ENCODE measurements around the gene ANAPC15.
A peak's percentile ranks its signal among the peaks of the same experiment; 100 is the strongest.

Gene ANAPC15

DNA sequence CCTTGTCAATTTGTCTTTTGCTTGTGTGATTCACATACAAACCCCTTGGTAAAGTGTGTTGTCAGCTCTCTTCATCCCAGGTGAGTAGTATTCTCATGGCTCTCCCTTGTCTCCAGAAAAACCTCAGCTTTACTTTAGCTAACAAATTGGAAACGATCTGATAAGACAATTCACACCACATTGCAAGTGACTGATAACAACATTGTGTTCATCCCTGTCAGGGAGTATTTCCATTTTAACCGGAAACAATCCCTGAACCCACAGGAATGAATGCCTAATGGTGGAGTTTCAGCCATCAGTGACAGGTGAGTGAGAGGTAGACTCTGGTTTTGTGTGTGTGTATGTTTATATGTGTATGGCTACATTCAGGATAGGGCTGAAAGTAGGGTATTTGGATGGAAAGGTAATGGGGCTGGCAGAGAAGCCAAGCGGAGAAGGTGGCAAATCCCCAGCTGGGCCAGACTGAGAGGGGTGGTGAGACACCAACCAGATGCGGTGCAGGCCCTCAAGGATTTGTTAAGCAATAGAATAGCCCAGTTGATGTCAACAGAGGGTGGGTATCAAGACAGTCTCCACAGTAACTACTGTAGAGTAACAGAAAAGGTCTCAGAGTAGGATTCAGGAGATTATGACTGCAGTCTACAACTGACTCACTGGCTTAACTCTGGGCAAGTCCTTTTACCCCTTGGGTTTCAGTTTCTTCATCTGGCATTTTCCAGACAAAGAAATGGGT is 24.3 kb downstream of the ANAPC15 start:
- no peak for DNase-seq (ENCODE audit: insufficient read length, low spot score)
- FAIRE-seq = no peak

DNA sequence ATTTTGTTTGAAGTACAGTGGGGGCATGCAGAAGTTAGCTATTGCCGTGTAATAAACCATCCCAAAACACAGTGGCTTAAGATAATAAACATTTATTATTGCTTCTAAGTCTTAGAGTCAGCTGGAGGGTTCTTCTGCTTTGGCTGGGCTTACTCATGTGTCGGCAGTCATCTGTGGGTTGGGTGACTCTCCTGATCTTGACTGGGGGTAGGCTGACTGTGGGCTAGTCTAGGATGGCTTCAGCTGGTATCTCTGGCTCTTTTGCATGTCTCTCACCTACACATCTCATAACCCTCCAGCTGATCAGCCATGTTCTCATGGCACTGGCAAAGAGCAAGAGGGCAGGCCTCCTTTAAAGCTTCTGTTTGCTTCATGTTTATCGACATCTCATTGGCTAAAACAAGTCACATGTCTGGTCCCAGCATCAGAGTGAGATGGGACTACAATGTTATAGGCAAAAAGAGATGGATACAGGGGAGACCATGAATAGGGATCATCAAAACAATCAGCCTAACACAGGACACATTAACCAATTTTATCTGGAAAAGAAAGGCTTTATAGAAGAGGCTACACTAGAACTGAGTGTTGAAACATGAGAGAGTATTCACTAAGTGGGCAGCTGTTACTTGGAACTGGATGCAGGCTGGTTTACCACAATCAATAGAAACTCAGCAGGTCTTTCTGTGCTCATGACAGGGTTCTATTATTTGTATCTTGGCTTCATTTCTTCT is 26.7 kb downstream of the ANAPC15 start:
- no peak for DNase-seq (ENCODE audit: insufficient read length, low spot score)
- FAIRE-seq = no peak

DNA sequence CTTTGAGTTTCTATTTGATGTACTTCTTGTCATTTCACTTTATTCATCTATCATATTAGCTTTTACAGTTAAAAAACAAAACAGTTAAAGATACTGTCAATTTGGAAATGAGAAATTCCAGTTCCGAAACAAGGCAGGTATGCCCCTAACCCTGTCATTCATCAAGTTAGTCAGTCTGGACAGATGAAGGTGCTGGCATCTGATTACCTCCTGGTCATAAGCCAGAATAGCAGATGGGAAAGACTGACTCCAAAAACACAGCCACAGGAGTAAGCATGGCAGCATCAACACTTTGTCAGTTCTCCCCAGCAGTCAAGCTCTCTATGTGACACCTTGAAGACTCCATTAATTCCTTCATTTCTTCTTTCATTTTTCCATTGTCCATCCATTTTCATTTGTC is 27.5 kb downstream of the ANAPC15 start:
- no peak for FAIRE-seq
- DNase-seq (ENCODE audit: insufficient read length, low spot score) = no peak

DNA sequence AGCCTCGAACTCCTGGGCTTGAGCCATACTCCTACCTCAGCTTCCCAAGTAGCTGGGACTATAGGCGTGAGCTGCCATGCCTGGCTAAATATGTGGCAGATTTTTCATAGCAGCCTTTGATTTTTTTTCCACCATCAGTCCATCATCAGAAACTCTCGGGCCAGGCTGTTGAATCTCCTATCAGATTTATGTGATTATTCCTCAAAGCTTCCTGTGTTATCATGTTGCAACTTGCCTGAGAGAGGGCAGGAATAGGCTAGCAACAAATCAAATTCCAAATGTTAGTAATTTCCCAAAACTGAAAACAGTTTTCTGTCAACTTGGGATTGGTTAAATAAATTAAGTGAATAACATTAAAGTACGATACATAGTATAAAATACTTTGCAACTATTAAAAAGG is 28.4 kb downstream of the ANAPC15 start:
- DNase-seq (ENCODE audit: insufficient read length, low spot score) = no peak
- FAIRE-seq = no peak

DNA sequence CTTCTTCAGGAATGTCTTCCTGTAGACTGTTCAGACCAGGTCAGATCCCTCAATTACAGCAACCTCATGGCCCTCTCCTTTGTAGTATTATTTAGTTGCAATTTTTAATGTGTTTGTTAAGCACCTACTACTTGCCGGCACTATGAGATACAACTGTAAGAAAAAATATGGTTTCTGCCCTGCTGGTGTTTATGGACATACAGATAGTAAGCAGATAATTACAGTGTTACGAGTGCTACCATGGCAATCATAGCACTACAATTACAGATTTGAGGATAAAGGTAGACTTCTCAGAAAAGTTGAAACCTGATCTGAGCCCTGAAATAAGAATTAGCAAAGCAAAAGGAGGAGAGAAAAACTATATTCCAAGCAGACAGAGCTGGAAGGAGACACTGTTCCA is 29.1 kb downstream of the ANAPC15 start:
- FAIRE-seq (no peak), DNase-seq (ENCODE audit: insufficient read length, low spot score) (no peak)

DNA sequence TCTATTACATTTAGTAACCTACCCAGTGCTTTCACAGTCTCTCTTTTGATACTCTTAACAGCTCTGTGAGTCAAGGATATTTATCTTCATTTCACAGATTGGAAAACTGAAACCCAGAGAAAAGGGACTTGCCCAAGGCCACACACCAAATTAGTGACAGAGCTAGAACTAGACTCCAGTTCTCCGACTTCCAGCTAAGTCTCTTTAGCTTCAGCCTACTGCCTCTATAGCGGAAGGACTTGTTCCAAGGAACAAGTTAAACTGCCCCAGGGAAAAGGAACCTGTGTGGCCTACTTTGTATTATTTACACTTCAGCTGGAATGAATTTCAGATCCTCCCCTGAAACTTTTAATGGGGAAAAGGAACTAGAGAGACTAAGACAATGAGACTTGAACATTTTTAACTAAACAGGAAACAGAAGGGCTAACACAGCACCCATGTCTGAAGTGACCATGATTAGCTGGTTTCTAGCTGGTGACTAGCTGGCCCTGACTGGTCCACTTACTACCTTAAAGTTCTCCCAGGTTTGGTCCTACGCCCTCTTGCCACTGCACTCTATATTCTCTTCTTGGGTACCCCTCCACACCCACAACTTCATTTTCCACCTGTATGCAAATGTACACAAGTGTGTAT is 30.6 kb downstream of the ANAPC15 start:
- FAIRE-seq = no peak
- no peak for DNase-seq (ENCODE audit: insufficient read length, low spot score)

DNA sequence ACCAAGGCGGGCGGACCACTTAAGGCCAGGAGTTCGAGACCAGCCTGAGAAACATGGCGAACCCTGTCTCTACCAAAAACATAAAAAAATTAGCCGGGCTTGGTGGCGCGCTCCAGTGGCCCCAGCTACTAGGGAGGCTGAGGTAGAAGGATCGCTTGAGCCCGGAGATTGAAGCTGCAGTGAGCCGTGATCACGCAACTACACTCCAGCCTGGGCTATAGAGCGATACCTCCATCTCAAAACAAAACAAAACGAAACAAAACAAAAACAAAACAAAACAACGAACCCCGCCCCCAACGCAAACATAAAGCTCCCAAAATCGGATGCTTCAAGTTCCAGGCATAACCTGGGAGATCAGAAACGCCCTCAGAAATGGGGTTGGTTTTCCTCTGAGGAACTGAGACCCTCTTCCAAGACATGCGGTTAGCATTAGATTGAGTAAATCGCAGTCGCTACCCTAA is 31.3 kb downstream of the ANAPC15 start:
- DNase-seq (ENCODE audit: insufficient read length, low spot score) (no peak), FAIRE-seq (no peak)

DNA sequence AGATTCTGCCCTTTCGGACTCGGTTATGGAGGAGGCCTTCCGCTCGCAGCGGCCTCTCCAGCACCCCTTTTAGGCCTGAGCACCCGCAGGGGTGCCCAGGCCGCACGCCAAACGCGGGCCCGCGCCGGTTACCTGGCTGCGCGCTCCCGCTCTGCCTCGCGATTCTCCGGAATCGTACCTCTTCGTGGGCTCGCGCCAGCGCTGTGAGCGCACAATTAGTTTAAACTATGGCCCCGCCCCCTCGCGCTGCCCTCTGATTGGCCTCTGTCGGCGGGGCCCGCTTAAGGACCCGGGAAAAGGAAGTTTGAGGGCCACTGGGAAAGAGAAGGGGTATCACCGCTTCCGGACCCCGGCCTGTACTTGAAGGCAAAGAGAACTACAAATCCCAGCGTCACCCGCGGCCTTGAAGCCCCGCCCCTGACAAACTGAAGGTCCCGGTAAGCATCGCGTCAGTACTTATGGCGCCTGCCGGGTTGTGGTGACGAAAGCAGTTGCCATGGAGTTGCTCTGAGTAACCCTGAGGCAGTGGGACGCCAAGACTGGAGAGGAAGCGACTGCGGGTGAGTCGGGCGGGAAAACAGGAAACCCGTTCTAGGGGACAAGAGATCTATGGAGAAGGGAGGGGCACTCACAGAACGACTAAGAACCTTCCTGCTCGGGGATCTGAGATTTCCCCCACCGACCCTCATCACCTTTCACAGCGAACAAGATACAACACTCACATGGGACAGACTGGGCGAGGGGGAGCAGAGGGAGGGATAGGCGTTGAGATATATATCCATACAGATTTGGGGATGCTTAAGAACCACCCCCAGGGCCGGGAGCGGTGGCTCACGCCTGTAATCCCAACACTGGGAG is 31.9 kb downstream of the ANAPC15 start, which contains the start of the genes LRRC51 and NUMA1:
Gene LRRC51 (plus strand): TSS at position 525 of the 858 bp plus-strand sequence. CDS start 8,234 bp downstream, outside the sequence.
Gene NUMA1 (minus strand): TSS at position 217 of the 858 bp plus-strand sequence. CDS start 44,599 bp downstream, outside the sequence.
- DNase-seq (ENCODE audit: insufficient read length, low spot score) = peak; percentile 77
- peak; percentile 98 for FAIRE-seq

DNA sequence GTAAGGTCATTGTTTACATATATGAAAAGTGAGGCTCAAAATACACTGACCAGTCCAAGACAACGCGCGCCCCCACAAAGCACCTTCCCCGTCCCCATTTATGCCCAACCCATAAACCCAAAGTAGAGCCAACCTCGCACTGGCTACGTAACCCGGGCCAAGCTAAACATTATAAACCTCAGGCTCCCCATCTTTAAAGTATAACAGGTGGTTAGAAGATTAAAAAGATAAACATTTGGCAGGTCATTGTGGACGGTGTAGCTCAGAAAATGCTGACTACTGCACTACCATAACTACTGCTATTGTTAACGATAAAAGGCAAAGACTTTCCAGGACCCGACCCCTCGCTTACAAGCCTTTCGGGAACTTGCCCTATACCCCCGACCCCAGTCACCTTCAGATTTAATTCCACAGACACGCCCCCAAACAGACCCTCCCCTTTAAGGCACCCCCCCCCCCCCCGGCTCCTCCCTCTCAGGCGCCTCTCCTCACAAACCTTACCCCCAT is 32.6 kb downstream of the ANAPC15 start:
- DNase-seq (ENCODE audit: insufficient read length, low spot score) (no peak), FAIRE-seq (peak; percentile 40)

DNA sequence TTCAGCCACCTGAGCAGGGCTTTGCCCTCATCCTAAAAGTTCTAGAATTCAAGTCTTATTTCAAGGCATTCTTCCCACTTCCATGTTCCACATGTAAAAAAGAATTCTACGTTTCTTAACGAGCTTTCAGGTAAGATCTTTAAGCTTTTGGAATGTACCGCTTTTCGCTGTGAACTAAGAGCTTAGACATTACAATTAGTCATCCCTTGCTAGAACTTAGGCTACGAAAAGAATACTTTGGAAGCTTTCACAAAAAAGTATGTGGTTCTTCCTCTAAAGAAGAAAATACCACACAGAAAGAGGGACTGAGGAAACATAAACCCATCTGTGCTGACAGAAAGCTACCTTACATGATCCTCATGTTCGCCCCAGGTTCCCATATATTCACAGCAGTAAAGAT is 34.0 kb downstream of the ANAPC15 start:
- FAIRE-seq (no peak), DNase-seq (ENCODE audit: insufficient read length, low spot score) (no peak)

DNA sequence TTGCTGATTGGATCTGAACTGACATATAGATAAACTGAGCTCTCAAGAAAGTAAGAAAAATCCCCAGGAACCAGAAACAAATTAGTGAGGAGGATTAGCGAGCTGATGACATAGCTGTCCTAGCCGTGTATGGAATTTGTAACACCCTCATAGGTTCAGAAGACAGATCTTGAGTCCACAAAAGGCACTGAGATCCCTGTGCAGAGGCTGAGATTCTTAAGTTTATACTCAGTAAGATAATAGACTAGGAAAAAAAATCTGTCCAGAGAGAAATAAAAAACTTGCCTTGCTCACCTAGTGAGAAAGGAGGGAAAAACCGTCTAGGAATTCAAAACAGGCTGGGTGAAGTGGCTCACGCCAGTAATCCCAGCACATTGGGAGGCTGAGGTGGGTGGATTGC is 36.7 kb downstream of the ANAPC15 start:
- FAIRE-seq = no peak
- DNase-seq (ENCODE audit: insufficient read length, low spot score) = no peak

DNA sequence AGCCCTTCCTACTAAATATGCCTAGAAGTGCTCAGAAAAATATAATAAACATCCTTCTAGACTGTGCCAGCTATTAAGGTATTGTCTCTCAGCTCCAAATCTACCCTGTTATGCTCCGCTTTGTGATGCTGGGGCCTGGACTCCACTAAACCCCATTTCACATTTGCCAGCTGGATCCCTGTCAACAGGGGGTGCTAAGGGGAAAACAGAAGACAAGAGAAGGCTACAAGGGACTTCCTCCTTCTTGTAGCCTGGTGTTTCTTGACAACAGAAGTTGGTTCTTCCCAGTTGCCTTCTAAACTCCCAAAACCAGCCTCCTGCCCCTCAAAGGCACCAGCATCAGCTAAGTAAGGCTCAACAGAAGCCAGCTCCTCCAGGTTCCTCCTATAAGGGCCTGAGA is 37.4 kb downstream of the ANAPC15 start:
- FAIRE-seq = no peak
- DNase-seq (ENCODE audit: insufficient read length, low spot score) = no peak

DNA sequence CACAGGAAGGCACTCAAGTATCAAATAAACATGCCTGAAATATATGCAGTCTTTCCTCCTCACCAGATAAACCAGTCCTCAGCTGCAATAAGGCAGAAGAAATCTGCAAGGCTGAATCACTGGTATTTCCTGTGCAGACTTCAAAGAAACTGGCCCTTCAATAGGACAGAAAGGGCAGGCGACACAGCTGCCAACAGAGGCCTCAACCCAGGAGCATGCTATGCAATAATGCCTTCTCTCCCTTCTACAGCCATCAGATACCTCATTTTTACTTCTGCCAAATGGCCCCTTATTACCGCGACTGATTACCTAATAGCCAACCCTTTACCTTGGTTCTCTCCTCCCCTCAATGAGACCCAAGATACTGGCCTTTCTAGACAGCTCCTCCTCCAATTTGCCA is 40.1 kb downstream of the ANAPC15 start:
- FAIRE-seq (no peak), DNase-seq (ENCODE audit: insufficient read length, low spot score) (no peak)

DNA sequence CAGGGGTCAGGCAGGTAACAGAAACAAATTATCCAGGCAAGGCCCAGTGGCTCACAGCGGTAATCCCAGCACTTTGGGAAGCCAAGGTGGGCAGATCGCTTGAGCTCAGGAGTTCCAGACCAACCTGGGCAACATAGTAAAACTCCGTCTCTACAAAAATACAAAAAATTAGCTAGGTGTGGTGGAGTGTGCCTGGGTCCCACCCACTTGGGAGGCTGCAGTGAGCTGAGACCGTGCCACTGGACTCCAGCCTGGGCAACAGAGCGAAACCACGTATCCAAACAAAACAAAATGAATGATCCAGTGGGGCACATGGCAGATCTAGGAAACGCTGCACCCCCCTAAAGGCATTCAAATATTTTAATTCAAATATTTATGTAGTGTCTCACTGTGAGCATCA is 42.0 kb downstream of the ANAPC15 start:
- FAIRE-seq (no peak), DNase-seq (ENCODE audit: insufficient read length, low spot score) (no peak)

DNA sequence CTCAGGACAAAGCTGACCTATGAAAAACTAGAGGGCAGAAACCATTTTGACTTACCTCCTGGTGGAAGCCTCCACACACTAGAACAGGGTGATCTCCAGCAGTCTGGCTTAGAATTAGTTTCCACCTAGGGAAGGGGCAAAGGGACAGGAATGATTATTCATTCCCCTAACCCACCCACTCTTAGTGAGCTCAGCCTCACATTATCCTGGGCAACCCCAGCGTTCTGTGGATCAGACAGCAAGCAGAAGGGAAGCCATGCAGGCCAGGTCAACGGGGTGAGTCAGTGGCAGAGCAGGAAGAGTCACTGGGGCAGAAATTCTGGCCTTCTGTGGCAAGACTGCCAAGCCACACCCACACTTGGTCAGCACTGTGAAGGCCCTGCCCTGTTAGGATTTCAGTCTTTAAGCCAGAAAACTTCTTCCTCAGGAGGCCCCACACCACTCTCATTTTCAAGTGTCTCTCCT is 42.7 kb downstream of the ANAPC15 start:
- no peak for DNase-seq (ENCODE audit: insufficient read length, low spot score)
- peak; percentile 81 for FAIRE-seq

DNA sequence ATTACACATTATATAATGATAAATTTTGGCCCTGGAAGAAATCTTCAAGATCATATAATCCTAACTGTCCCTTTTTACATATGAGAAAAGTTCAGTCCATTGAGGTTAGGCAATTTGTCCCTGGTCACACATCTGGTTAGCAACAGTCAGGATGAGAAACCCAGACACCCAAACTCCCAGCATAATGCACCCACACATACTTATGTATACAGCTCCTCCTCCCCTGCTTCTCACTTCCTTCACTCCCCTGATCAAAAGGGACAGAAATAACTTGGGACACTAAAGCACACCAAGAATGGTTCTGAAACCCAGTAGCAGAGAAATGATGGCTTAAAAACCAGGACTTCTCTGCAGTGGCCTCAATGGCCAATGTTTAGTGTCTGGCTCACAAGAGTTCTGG is 43.3 kb downstream of the ANAPC15 start:
- peak; percentile 14 for FAIRE-seq
- no peak for DNase-seq (ENCODE audit: insufficient read length, low spot score)

DNA sequence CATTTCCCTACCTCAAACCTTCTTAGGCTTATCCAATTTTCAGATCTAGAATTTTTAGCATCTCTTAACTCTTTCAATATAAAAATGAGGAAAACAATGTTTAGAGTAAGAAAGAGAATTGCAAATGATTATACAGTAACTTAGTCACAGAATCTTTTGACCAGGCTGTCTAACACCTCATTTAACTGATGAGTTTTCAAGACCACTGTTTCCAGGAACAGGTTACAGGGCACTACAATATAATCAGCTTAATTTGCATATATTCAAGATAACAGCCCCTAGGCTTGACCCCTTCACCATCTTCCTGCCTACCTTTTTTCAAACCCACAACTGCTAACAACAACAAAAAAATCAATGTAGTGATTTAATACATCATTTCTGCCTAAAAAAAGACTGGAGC is 44.8 kb downstream of the ANAPC15 start:
- FAIRE-seq (no peak), DNase-seq (ENCODE audit: insufficient read length, low spot score) (no peak)

DNA sequence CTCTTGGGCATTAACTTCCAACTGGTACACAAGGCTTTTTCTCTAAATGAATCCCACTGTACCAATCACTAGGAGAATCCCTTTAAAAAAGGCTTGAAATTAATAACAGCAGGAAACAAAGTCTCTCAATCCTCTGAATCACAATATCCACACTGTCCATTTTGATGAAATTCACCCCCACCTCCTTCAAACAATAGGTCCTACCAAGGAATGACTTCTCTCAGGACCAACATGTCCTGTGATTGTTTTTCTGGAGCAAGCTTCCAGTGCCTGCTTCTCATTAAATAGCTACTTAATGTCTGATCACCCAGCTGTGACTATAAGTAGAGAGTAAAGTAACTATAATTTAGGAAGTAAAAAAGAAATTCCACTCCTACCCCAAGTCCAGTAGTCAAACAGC is 45.2 kb downstream of the ANAPC15 start:
- FAIRE-seq = peak; percentile 4
- DNase-seq (ENCODE audit: insufficient read length, low spot score) = no peak

DNA sequence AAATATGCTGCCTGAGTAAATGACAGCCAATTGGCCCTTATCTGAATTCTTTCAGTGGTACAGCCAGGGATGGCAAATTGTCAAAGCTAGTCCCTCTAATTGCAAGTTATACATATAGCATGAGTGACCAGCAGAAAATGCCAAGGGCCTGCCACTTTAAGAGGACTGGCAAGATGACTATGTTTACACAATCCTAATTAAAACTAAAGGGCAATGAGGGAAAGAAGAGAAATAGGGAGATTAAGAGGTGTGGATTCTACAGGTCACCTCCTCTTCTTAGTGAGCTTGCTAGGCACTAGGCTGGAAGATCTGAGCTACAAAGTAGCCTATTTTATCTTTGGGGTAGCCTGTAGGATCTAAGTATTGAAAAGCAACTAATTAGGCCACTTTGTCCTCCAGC is 45.6 kb downstream of the ANAPC15 start:
- FAIRE-seq (no peak), DNase-seq (ENCODE audit: insufficient read length, low spot score) (no peak)

DNA sequence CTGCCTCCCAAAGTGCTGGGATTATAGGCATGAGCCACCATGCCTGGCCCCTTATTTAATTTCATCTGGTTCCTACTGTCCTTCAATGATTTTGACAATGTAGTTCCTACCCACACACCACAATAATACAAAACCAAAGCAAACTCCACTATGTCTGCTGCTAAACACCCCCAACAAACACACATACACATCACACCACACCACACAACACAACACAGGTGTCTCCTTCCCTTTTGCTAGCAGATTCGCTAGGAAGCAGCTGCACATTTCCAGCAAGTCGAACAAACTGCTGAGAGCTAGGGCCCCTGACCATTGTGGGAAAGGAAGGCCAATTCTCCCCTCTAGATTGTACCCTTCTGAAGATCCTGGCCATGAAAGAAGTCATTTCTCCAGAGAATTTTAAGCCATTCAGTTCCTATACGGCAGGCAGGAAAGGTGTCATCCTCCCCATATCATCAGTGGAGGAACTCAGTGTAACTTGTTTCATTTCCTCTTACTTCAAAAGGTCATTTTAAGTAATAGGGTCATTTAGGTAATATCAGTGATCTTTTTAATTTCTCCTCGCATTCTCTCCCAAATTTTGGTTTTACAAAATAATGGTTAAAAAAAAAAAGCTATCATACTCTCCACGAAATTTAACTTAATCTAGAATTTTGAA is 50.6 kb downstream of the ANAPC15 start:
- FAIRE-seq = no peak
- DNase-seq (ENCODE audit: insufficient read length, low spot score) = no peak
